ENCODE data around the gene UGT1A7. TPM values are rescaled to one million over a fixed set of nuclear protein-coding genes. Genes with fewer than 3 reads are reported as not detected.
"Not testable (repeated sequence)": the region's sequence is repeated elsewhere in the genome, so short reads cannot be mapped to it uniquely, and the experiment has no call there.

UGT1A7 gene
- total RNA-seq, 1 donor from 2014 or later: not detected

DNA sequence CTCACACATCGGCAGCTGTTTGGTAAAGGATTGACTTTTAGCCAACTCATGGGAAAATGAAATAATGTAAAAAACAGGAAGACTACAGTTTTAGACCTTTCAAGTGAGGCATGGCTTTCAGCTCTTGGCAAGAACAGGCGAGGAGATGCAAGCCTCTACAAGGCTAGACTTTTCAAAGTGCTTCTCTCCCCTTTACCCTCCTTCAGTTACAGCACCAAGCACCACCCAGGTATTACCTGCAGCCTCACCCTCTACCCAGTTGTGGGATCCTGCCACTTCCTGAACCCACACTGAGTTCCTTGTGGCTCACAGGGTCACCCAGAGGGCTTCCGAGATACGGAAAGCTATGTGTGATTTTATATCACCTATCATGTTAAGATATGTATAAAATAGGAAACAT lies 30.7 kb upstream of the UGT1A7 start:
- no peak for DNase-seq (ENCODE audit: low spot score)
- Mint-ChIP-seq H3K9me3 (ENCODE audit: unreplicated experiment) (no peaks in the 10 kb centered on the region), H3K27me3 (ENCODE audit: unreplicated experiment) (peaks cover 2% of the 10 kb centered on the region), H3K36me3 (ENCODE audit: low read depth, unreplicated experiment) (peaks cover 8% of the 10 kb centered on the region), H3K27ac (ENCODE audit: unreplicated experiment) (no peak overlapping the region), H3K4me1 (ENCODE audit: unreplicated experiment) (no peaks in the 10 kb centered on the region), H3K4me3 (ENCODE audit: unreplicated experiment) (no peak overlapping the region)
- TF ChIP-seq, protein P1, sequence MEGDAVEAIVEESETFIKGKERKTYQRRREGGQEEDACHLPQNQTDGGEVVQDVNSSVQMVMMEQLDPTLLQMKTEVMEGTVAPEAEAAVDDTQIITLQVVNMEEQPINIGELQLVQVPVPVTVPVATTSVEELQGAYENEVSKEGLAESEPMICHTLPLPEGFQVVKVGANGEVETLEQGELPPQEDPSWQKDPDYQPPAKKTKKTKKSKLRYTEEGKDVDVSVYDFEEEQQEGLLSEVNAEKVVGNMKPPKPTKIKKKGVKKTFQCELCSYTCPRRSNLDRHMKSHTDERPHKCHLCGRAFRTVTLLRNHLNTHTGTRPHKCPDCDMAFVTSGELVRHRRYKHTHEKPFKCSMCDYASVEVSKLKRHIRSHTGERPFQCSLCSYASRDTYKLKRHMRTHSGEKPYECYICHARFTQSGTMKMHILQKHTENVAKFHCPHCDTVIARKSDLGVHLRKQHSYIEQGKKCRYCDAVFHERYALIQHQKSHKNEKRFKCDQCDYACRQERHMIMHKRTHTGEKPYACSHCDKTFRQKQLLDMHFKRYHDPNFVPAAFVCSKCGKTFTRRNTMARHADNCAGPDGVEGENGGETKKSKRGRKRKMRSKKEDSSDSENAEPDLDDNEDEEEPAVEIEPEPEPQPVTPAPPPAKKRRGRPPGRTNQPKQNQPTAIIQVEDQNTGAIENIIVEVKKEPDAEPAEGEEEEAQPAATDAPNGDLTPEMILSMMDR (IDR thresholded peaks at IDR 0.05; ENCODE audit: unreplicated experiment): no peak

GRCh38 chr2:233651430-233651829 lies 30.3 kb upstream of the UGT1A7 start:
- Mint-ChIP-seq H3K4me1 (ENCODE audit: unreplicated experiment) (no peaks in the 10 kb centered on the region), H3K27me3 (ENCODE audit: unreplicated experiment) (peaks cover 2% of the 10 kb centered on the region), H3K36me3 (ENCODE audit: low read depth, unreplicated experiment) (peaks cover 8% of the 10 kb centered on the region), H3K27ac (ENCODE audit: unreplicated experiment) (no peak overlapping the region), H3K9me3 (ENCODE audit: unreplicated experiment) (no peaks in the 10 kb centered on the region), H3K4me3 (ENCODE audit: unreplicated experiment) (no peak overlapping the region)
- TF ChIP-seq, protein P1 (IDR thresholded peaks at IDR 0.05; ENCODE audit: unreplicated experiment): no peak
- DNase-seq (ENCODE audit: low spot score): no peak

GRCh38 chr2:233654501-233654900 lies 27.2 kb upstream of the UGT1A7 start:
- Mint-ChIP-seq H3K27me3 (ENCODE audit: unreplicated experiment) (no peaks in the 10 kb centered on the region), H3K9me3 (ENCODE audit: unreplicated experiment) (no peaks in the 10 kb centered on the region), H3K4me1 (ENCODE audit: unreplicated experiment) (no peaks in the 10 kb centered on the region), H3K4me3 (ENCODE audit: unreplicated experiment) (no peak overlapping the region), H3K36me3 (ENCODE audit: low read depth, unreplicated experiment) (no peaks in the 10 kb centered on the region), H3K27ac (ENCODE audit: unreplicated experiment) (no peak overlapping the region)
- no peak for DNase-seq (ENCODE audit: low spot score)
- TF ChIP-seq, protein P1 (IDR thresholded peaks at IDR 0.05; ENCODE audit: unreplicated experiment): no peak

DNA sequence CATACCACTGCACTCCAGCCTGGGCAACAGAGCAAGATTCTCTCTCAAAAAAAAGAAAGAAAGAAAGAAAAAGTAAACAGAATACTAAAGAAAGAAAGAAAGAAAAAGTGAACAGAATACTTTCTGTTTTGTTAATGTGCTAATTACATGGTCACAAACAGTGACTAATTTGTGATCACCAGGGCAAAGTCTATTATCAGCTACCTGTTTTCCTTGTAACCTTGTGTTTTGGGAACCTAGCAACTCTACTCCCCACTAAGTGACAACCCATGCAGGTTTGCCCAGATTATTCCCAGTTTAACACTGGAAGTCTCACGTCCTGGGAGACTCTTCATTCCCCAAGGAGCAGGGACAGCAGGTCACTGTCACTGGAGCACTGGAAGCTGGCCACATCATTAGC lies 26.7 kb upstream of the UGT1A7 start:
- Mint-ChIP-seq H3K27ac (ENCODE audit: unreplicated experiment) (no peak overlapping the region), H3K27me3 (ENCODE audit: unreplicated experiment) (no peaks in the 10 kb centered on the region), H3K9me3 (ENCODE audit: unreplicated experiment) (no peaks in the 10 kb centered on the region), H3K4me3 (ENCODE audit: unreplicated experiment) (no peak overlapping the region), H3K36me3 (ENCODE audit: low read depth, unreplicated experiment) (no peaks in the 10 kb centered on the region), H3K4me1 (ENCODE audit: unreplicated experiment) (no peaks in the 10 kb centered on the region)
- TF ChIP-seq, protein P1 (IDR thresholded peaks at IDR 0.05; ENCODE audit: unreplicated experiment): no peak
- no peak for DNase-seq (ENCODE audit: low spot score)

GRCh38 chr2:233655943-233656342 lies 25.8 kb upstream of the UGT1A7 start:
- H3K27ac Mint-ChIP-seq (ENCODE audit: unreplicated experiment); H3K27me3 Mint-ChIP-seq (ENCODE audit: unreplicated experiment); H3K36me3 Mint-ChIP-seq (ENCODE audit: low read depth, unreplicated experiment); H3K4me3 Mint-ChIP-seq (ENCODE audit: unreplicated experiment); DNase-seq (ENCODE audit: low spot score); H3K4me1 Mint-ChIP-seq (ENCODE audit: unreplicated experiment); H3K9me3 Mint-ChIP-seq (ENCODE audit: unreplicated experiment): not testable (repeated sequence)

DNA sequence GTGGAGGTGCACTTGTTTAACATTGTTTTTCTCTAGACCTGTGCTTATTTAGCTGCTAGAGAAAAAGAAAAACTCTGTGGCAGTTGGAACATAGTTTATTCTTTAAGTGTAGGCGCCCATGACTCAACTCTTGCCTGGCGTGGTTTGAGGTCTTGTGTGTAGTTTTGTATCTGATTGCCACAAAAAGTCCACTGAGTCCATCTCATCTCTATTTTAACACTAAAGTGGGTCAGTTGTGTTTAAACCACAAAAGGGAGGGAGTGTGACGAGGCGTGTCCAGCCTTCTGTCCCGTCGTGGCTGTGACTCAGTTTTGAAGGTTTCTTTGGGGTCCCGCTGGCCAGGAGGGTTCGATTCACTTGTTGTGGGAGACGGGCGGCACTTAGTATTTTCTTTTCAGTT lies 25.3 kb upstream of the UGT1A7 start:
- no peaks in the 10 kb centered on the region for H3K36me3 Mint-ChIP-seq (ENCODE audit: low read depth, unreplicated experiment)
- H3K27me3 Mint-ChIP-seq (ENCODE audit: unreplicated experiment): no peaks in the 10 kb centered on the region
- H3K4me3 Mint-ChIP-seq (ENCODE audit: unreplicated experiment): no peak overlapping the region
- no peaks in the 10 kb centered on the region for H3K4me1 Mint-ChIP-seq (ENCODE audit: unreplicated experiment)
- TF ChIP-seq, protein P1 (IDR thresholded peaks at IDR 0.05; ENCODE audit: unreplicated experiment): no peak
- no peak for DNase-seq (ENCODE audit: low spot score)
- H3K9me3 Mint-ChIP-seq (ENCODE audit: unreplicated experiment): no peaks in the 10 kb centered on the region
- no peak overlapping the region for H3K27ac Mint-ChIP-seq (ENCODE audit: unreplicated experiment)
